PC-3 (cell line): ENCODE data around the gene EFCAB11. TPM values are rescaled to one million over a fixed set of nuclear protein-coding genes. Genes with fewer than 3 reads are reported as not detected.

Source experiments
- ATAC-seq: fragments of 200-7000 bp; cut with Tn5 transposase; 2 replicates; pipeline ENCODE4 v1.9.1; 2020; ENCODE audit warnings: mild to moderate bottlenecking, moderate library complexity
- BruUV-seq: library from RNA; stranded (reverse); fragments of 400-500 nt; replicated peaks from 2 replicates; lab custom pipeline; 2021; lab: Mats Ljungman, UMichigan
- CTCF ChIA-PET: fragments of 300-600 bp; sonication (Branson Sonifier 250); formaldehyde crosslinking; loops from one replicate; lab custom pipeline; 2022; ENCODE audit warnings: antibody characterized with exemption; lab: Charles Lee
- POLR2A ChIA-PET: fragments of 300-600 bp; sonication (Branson Sonifier 250); formaldehyde crosslinking; loops from one replicate; lab custom pipeline; 2022; ENCODE audit warnings: antibody characterized with exemption; ENCODE audit not compliant: unreplicated experiment; lab: Charles Lee
- DNase-seq: peaks from one replicate; pipeline ENCODE4 v3.0.0-alpha.2; 2015
- H2AFZ ChIP-seq: fragments of 300-600 bp; sonication (generic); 2 replicates; pipeline ENCODE4 v1.6.0; 2016; ENCODE audit warnings: antibody characterized with exemption, low read length
- H3F3A ChIP-seq: fragments of 300-600 bp; sonication (generic); one replicate; pipeline ENCODE4 v1.6.0; 2017; ENCODE audit warnings: antibody characterized with exemption, low read length, control low read depth, mild to moderate bottlenecking; ENCODE audit not compliant: unreplicated experiment
- H3K27ac ChIP-seq: fragments of 300-600 bp; sonication (generic); 2 replicates; pipeline ENCODE4 v1.5.1; 2016; ENCODE audit warnings: mild to moderate bottlenecking, low read length
- H3K27me3 ChIP-seq: fragments of 300-600 bp; sonication (generic); 2 replicates; pipeline ENCODE4 v1.6.1; 2016; ENCODE audit warnings: low read length, mixed read lengths
- H3K36me3 ChIP-seq: fragments of 300-600 bp; sonication (generic); 2 replicates; pipeline ENCODE4 v1.6.1; 2016; ENCODE audit warnings: low read depth, mixed run types, low read length, mixed read lengths
- H3K4me1 ChIP-seq: fragments of 300-600 bp; sonication (generic); 2 replicates; pipeline ENCODE4 v1.5.1; 2016; ENCODE audit warnings: low read length; ENCODE audit not compliant: insufficient read depth
- H3K4me2 ChIP-seq: fragments of 300-600 bp; sonication (generic); 2 replicates; pipeline ENCODE4 v1.6.0; 2016; ENCODE audit warnings: low read length
- H3K4me3 ChIP-seq: fragments of 300-600 bp; sonication (generic); 2 replicates; pipeline ENCODE4 v1.5.1; 2016; ENCODE audit warnings: mild to moderate bottlenecking, low read length, mixed read lengths
- H3K79me2 ChIP-seq: fragments of 300-600 bp; sonication (generic); 2 replicates; pipeline ENCODE4 v1.6.1; 2017; ENCODE audit warnings: low read length, mixed read lengths
- H3K9ac ChIP-seq: fragments of 300-600 bp; sonication (generic); 2 replicates; pipeline ENCODE4 v1.6.0; 2016; ENCODE audit warnings: mild to moderate bottlenecking, low read length
- H3K9me2 ChIP-seq: fragments of 300-600 bp; sonication (generic); replicated peaks from 2 replicates; pipeline ENCODE4 v1.6.1; 2016; ENCODE audit warnings: mixed run types, low read length, mixed read lengths
- H3K9me3 ChIP-seq: fragments of 300-600 bp; sonication (generic); 2 replicates; pipeline ENCODE4 v1.6.1; 2016; ENCODE audit warnings: low read length, mixed read lengths
- H4K20me1 ChIP-seq: fragments of 300-600 bp; sonication (generic); 2 replicates; pipeline ENCODE4 v1.6.1; 2016; ENCODE audit warnings: low read length, mixed read lengths
- EZH2 ChIP-seq: fragments of 300-600 bp; sonication (generic); IDR thresholded peaks from one replicate; pipeline ENCODE4 v1.6.1; 2017; ENCODE audit warnings: antibody characterized with exemption, mild to moderate bottlenecking, low read length; ENCODE audit not compliant: unreplicated experiment
- EZH2phosphoT487 ChIP-seq: fragments of 300-600 bp; sonication (generic); IDR thresholded peaks from 2 replicates; pipeline ENCODE4 v1.6.1; 2018; ENCODE audit warnings: mild to moderate bottlenecking, antibody characterized with exemption, low read length, borderline replicate concordance
- intact Hi-C: fragments of 100-400 bp; cut with micrococcal nuclease; formaldehyde crosslinking; loops from 2 replicates; pipeline ENCODE4 v1.9.0; 2023
- total RNA-seq: library from RNA; depleted of rRNA; stranded (reverse); fragments of >200 nt; gene quantifications from 2 replicates; pipeline ENCODE4 v1.2.3, GENCODE V29; 2014
- TF ChIP-seq, protein P1 (sequence below): fragments of 300-600 bp; sonication (generic); conservative IDR thresholded peaks from 2 replicates; pipeline ENCODE4 v1.5.1; 2017; ENCODE audit warnings: antibody characterized with exemption, low read depth, mild to moderate bottlenecking, low read length

The EFCAB11 gene
- total RNA-seq, 1 experiment from 2014 or later, result 7.0 TPM

DNA sequence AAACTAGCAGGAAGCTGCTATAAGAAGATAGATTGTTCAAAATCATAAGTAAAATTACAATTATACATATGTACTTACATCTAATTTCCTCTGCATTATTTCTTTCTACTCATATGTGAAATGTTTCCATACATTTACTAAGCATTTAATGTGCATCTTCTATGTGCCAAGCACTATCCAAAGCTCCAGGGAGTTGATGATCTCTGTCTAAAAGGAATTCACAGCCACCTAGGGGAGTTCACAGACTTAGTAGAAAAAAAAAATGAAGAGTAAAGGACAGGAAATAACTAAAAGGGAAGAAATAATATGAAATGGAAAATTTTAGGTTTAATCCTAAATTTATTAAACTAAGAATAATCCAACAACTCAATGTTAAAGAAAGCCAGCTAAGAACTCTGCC, 91.7 kb downstream of the EFCAB11 start:
- no peaks in the 10 kb centered on the region for H4K20me1 ChIP-seq
- ChIA-PET CTCF (no interaction called here), POLR2A (no interaction called here)
- H3K27ac ChIP-seq, result no peak overlapping the region
- H2AFZ ChIP-seq, result no peak overlapping the region
- H3K27me3 ChIP-seq, result no peaks in the 10 kb centered on the region
- H3K9me3 ChIP-seq, result no peaks in the 10 kb centered on the region
- peaks cover 11% of the 10 kb centered on the region for H3K4me1 ChIP-seq
- no TSS peak for BruUV-seq
- ATAC-seq (no peak), DNase-seq (no peak)
- no peaks in the 10 kb centered on the region for H3F3A ChIP-seq
- no peaks in the 10 kb centered on the region for H3K9me2 ChIP-seq
- H3K4me3 ChIP-seq, result no peak overlapping the region
- intact Hi-C loops, result no loop called here
- H3K9ac ChIP-seq, result no peak overlapping the region
- no peaks in the 10 kb centered on the region for H3K79me2 ChIP-seq
- TF ChIP-seq EZH2phosphoT487, result no peak
- TF ChIP-seq EZH2, result no peak
- TF ChIP-seq, protein P1, sequence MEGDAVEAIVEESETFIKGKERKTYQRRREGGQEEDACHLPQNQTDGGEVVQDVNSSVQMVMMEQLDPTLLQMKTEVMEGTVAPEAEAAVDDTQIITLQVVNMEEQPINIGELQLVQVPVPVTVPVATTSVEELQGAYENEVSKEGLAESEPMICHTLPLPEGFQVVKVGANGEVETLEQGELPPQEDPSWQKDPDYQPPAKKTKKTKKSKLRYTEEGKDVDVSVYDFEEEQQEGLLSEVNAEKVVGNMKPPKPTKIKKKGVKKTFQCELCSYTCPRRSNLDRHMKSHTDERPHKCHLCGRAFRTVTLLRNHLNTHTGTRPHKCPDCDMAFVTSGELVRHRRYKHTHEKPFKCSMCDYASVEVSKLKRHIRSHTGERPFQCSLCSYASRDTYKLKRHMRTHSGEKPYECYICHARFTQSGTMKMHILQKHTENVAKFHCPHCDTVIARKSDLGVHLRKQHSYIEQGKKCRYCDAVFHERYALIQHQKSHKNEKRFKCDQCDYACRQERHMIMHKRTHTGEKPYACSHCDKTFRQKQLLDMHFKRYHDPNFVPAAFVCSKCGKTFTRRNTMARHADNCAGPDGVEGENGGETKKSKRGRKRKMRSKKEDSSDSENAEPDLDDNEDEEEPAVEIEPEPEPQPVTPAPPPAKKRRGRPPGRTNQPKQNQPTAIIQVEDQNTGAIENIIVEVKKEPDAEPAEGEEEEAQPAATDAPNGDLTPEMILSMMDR, result no peak
- no peak overlapping the region for H3K4me2 ChIP-seq
- H3K36me3 ChIP-seq, result no peaks in the 10 kb centered on the region

DNA sequence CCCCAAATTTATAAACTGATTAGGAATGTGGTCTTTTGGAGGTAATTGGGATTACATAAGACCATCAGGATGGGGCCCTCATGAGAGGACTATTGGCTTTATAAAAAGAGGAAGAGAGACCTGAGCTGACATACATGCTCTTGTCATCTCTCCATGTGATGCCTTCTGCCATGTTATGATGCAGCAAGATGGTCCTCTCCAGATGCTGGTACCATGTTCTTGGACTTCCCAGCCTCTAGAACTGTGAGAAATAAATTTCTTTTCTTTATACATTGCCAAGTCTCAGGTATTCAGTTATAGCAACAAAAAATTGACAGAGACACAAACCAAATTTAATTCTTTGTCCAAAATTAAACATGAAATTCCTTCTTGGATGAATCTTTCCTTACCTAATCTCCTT, 92.9 kb downstream of the EFCAB11 start:
- CTCF ChIA-PET, result no interaction called here
- no peak for ATAC-seq

DNA sequence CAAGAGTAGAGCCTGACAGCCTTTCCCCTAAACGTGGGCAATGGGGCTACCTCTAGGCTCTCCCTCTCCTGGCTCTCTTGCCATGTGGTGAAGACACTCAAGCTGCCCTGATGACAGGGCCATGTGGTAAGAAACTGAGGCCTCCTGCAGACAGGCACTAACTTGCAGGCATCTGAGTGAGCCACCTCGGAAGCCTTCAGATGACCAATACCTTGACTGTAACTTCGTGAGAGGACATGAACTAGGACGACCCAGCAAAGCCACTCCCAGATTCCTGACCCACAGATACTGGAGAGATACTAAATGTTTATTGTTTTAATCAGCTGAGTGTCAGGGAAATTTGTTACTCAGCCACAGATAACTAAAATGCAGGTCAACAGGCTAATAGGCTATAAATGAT, 96.4 kb downstream of the EFCAB11 start:
- intact Hi-C loops, result loop anchor here (10.0 kb wide), 1 partner anchor 443 kb away; the partner anchor contains the start of gene FOXN3
- Histone ChIP-seq H3K4me3 (no peak overlapping the region), H3F3A (peaks cover 4% of the 10 kb centered on the region), H3K4me1 (peaks cover 29% of the 10 kb centered on the region), H3K27me3 (no peaks in the 10 kb centered on the region), H3K4me2 (no peak overlapping the region), H3K9me3 (no peaks in the 10 kb centered on the region), H3K9ac (no peak overlapping the region), H3K79me2 (no peaks in the 10 kb centered on the region), H3K36me3 (no peaks in the 10 kb centered on the region), H3K9me2 (no peaks in the 10 kb centered on the region), H3K27ac (no peak overlapping the region), H4K20me1 (no peaks in the 10 kb centered on the region), H2AFZ (no peak overlapping the region)
- DNase-seq, result no peak
- ChIA-PET POLR2A (no interaction called here), CTCF (no interaction called here)
- no TSS peak for BruUV-seq
- TF ChIP-seq, protein P1, result no peak
- TF ChIP-seq EZH2 (no peak), EZH2phosphoT487 (no peak)
- no peak for ATAC-seq

More for the DNA sequence above, 92.9 kb downstream of the EFCAB11 start:
- TF ChIP-seq EZH2phosphoT487, result no peak
- Histone ChIP-seq H3K4me2 (no peak overlapping the region), H3K4me3 (no peak overlapping the region), H3K9ac (no peak overlapping the region), H3K79me2 (no peaks in the 10 kb centered on the region), H3K36me3 (no peaks in the 10 kb centered on the region), H3K27me3 (no peaks in the 10 kb centered on the region), H3K9me3 (no peaks in the 10 kb centered on the region), H3K4me1 (peaks cover 22% of the 10 kb centered on the region), H3F3A (no peaks in the 10 kb centered on the region), H3K9me2 (no peaks in the 10 kb centered on the region), H3K27ac (no peak overlapping the region), H4K20me1 (no peaks in the 10 kb centered on the region), H2AFZ (no peak overlapping the region)
- DNase-seq, result no peak
- intact Hi-C loops, result no loop called here
- POLR2A ChIA-PET, result no interaction called here
- no TSS peak for BruUV-seq
